ENCODE measurements around the gene RAMACL.

The RAMACL gene

GRCh38 chr6:166617359-166617758, 30.9 kb upstream of the RAMACL start:
- no peak for DNase-seq

DNA sequence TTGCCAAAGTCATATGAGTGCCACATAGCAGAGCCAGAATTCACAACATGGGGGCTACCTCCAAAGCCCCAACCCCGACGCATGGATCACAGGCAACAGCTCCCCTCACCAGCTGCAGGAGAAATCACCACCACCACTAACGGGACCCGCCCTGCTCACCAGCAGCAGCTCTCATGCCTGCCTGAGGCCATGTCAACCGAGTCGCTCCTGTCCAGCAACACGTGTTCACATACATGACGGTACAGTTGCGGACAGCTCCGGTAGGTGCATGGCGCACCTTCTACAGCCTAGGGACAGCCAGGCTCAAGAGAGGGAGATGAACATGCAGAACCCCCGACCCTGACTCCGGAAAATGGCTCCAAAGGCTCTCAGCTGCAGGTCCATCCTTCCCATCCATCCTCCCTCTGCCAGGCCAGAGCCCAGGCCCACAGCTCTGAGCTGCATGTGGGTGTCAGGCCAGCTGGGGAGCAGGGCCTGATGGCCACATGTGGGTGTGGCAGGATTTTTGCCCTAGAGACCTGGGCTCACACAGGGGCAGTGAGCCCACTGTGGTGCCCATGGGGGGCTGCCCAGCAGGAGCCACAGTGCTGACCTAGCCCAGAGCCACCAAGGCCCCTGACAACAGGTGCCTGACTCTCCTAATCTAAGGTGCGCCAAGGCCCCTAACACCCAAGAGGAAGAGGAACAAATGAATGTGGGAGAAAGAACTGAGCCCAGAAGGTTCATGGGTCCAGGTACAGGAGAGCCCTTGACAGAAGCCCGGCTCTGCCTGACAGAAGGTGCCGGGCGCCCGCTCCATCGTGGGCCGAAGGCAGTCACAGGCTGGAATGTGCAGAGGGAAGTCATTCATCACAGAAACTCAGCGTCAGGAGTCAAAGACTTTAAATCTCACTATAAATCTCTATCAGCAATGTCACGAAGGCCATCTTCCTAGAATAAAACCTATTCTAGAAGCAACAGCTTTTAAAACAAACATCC, 30.1 kb upstream of the RAMACL start:
- no peak for DNase-seq

- no peak for DNase-seq
Measured at GRCh38 chr6:166615059-166615770, 28.7 kb upstream of the RAMACL start.

GRCh38 chr6:166614589-166614988, 28.1 kb upstream of the RAMACL start:
- no peak for DNase-seq

DNA sequence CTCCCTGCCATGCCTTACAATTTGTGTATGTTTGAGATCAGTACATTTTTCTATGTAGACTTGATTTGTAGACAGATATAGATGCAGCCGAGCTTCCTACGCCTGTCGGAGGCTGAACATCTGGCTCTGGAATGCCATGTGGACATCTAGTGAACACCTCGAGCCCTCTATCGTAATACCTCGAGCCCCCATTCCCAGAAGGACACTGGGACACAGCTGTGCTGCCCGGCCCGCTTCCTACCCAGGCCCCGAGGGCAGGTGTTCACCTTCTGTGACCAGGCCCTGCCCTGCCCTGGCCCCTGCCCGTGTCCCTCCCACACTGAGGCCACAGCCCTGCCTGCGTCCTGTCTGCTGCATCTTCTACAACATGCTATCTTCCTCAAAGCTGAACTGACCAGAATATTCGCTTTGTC, 27.7 kb upstream of the RAMACL start:
- no peak for DNase-seq

GRCh38 chr6:166613027-166613426, 26.5 kb upstream of the RAMACL start:
- DNase-seq, result no peak

DNA sequence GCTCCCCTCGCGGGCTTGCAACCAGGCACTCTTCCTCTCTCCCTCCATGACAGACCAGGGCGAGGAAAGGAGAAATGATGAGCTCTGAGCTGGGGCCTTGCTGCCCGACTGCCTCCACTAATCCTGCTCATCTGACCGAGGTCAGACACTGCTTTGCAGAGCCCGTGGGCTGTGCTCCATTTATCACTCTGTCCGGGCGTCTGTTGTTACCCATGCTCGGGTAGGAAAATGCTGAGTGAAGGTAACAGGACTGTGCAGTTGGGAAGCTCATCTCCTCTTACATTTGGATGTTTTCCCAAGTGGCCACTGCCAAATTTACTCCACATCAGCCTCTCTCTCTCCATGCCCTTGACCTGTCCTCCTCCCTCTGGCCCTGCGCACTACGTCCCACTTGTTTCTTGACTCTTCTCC, 26.0 kb upstream of the RAMACL start:
- no peak for DNase-seq

DNA sequence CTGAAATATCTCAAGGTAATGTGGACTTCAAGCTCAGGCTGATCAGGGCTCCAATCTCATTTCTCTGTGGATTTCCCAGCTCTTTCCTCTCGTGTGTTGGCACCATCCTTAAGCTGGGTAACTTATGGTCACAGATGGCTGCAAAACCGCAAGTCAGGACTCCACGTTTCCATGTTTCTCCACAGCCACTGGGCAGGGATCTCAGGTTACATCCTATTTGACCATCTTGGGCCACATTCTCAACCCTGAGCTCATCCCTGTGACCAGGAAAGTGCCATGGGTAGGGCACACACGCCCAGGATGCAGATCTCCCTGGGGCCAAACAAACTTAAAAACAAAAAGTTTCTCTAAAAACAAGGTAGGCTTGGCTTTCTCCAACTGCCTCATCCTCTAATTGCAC, 25.2 kb upstream of the RAMACL start:
- DNase-seq, result no peak

DNA sequence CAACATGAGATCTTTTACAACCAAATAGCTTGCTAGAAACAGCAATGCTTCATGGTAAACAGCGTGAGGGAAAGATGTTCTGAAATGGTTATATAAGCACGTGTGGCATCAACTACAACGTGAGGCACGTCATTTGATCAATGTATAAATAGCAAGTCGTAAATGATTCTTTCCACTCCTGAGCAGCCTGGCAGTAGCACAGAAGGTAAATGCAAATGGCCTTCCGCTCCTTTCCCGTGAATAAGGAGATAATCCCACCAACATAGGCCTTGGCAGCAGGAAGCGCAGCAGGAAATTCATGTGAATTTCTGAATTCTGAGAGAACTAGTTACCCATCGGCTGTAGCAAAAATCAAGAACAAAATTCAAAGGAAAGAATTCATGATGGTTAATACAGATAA, 23.6 kb upstream of the RAMACL start:
- no peak for DNase-seq

DNA sequence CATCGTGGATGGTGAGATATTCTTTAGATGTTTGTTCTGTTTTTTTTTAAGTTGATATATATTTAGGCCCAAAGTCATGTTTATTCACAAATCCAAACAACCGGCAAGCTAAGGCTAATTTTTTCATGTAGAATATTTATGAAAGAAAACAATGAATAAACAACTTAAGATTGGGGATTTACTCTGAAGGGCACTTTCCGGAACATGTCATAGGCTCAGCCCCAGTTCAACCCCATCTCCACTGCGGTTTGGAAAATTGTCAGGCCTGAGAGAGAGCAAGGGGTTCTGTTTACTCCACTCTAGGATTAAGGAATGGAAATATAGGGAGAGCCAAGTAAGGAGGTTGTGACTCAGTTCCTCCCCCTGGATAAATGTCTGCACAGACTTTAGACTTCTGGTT, 22.3 kb upstream of the RAMACL start:
- no peak for DNase-seq

DNA sequence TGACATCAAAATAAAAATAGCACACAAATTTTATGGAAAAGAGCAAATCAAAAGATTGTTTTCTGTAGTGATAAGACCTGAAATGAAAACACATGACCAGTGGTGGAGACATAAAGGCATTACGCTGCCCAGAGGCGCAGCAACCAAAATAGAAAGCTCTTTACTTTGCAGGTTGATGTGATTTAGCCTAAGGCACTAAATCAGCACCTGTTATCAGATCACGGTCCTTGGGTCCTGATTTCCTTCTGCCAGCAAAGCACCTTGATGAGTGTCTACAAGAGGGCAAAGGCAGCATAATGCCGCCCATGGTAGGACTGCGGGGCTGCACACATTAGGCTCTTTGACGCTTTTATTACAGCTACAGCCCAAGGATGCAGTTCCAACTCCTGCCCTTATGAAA, 19.3 kb upstream of the RAMACL start:
- no peak for DNase-seq

- DNase-seq, result no peak
Measured at GRCh38 chr6:166604911-166605310, 18.4 kb upstream of the RAMACL start.

GRCh38 chr6:166604328-166604727, 17.9 kb upstream of the RAMACL start:
- no peak for DNase-seq

DNA sequence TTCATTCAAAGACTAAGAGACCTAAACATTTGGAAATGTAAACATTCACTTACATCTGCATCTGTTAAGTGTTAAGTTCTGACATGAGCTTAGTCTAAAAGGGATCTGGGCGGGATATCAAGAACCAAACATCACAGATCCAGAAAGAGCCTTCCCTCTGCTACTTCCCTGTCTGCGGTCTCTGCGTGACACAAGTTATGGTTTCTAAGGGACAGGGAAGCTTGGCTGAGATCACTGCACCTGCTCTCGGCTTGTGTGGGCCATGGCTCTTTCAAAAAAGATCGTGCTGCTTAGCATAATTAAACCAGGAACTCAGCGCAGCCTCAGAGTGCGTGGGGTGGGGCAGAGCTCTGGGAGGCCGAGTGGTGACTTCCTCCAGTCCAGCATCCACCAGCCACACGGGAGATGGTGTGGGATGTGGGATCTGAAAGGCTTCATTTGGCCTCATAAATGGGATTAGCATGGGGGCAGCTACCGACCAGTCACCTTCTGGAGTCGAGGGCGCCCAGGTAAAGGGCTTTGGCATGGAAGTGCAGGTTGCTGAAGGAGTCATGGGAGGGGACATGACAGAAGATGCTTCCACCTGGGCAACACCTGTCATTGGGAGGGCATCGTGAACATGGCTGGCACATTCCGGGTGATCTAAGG, 16.7 kb upstream of the RAMACL start:
- DNase-seq, result no peak

DNA sequence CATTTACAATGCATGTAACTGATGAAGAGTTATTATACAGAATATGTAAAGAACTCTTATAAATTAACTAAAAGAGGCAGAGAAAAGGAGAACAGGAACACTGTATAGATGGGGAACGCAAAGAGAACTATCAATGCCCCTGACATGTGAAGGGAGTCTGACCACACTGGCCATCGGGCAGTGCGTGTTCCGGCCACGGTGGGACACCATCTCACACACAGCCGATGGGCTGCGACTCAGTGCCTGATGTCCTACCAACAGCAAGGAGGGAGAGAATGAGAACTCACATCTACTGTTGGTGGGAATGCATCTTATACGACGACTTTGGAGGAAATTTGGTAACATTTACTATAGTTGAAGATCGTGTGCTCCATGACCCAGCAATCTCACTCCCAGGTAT, 15.5 kb upstream of the RAMACL start:
- no peak for DNase-seq

DNA sequence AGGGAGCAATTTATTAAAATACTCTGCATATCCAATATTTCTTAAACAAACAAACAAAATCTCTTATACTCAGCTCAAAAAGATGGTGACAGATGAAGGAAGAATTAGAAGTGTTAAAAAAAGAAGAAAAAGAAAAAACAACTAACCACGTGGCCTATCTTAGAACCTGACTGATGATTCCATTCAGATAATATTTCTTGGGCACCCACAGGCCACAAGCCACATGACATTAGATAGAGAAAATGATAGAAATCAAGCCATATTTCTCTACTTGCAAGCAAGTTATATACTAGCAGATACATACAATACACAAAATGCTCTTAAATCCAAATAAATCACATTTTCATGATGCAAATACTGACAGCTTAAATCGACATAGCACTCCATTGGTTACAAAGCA, 14.5 kb upstream of the RAMACL start:
- no peak for DNase-seq

GRCh38 chr6:166599205-166599604, 12.7 kb upstream of the RAMACL start:
- no peak for DNase-seq

DNA sequence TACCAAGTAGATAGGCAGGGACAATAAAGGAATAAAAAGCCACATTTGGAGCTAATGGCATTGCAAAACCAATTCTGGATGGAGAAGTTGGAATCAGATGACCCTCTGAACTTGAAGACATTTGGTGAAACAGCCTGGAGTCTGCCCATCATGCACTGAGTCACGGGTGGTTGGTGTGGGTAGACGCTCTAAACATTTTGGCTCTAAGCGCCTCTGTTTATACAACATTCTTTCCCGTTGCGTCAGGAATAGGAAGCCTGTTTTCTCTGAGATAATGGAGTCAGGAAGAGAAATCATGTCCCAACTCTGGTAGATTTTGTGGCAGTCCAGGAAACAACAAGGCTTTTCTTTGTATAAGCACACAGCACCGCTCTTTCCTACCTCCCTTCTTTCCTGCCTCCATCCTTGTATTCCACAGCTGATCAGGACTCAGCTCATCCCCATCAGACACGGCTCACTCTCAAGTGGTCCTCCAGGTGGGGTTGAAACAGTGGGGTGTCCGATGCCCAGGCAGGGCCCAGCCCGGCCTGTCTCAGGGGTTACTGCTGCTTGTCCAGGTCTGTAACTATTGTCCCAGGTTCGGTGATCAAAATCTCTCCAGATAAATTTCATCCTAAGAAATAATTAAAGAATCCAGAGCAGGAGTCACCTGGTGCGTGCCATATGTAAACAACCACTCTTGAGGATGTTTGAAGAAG, 12.1 kb upstream of the RAMACL start:
- no peak for DNase-seq

DNA sequence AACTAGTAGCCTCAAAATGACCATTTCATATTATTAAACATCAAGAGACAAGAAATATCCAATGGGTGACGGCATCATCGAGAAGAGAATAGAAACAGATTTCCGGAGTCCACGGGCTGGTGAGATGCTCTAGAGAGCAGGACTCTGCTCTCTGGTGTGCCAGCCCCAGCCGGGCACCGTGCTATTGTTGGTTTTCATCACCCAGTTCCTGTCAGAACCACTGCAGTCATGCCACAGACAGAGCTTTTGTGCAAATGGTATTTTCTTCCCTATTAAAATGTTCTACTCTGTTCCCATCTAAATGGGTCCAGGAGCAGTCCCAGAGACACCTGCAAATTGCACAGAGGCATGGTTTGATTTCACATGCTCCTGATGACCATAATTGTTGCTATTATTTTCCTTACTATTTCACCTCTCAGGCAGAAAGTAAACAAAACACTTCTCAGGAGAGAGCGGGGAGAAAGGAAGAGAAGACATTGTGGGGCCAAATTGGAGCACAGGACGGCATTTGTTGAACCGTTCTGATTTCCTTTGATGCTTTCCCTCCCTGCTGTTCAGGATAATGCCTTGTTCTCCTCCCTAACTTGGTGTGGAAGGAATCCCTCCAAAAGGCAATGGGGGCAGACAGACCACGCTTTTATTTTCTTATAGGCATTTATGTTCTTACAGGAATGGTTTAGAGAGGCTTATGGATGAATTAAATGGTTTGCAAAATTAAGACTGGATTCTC, 11.4 kb upstream of the RAMACL start:
- no peak for DNase-seq

DNA sequence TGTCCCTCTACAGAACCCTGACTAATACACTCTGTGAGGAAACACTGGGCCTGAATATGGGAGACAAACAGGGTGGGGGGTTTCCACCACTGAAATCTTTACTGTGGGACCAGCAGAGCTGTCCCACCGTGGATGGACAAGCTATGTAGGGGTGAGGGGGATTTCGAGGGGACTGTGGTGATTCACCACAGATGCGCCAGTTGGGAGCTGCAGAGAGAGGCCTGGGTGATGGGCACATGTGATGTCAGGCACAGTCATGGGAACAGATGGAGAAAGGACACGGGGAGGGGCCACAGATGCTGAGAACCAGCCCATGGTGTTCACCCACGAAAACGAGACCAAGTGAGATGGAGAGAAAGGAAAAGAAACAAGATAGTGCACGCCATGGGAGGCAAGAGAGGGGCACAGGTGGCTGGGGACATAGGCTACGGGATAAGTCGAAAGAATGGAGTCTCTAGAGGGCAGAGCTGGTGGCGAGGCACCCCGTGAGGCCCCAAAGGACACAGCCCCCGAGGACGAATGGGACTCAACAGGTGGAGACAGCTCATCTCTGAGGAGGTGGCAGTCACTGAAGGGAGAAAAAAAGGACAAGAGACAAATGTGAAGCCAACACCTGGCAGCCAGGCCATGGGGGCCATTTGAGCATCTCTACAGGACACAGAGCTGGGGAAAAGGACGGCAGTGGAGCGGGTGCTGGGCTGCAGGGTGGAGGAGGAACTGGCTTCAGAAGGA, 10.5 kb upstream of the RAMACL start:
- no peak for DNase-seq

DNA sequence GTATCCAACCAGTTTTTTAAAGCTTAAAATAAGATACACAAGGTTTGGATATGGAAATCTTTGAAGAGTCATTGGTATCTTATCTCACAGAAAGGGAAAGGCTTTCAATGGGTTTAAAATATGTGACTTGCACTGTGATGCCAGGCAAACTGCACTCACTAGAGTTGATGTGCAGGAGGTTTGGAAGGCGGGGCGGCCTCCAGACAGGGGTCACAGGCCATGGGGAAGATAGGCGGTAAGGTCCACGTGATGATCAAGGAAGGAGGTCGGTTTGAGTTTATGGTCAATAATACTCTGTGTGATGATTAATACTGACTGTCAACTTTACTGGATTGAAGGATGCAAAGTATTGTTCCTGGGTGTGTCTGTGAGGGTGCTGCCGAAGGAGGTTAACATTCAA, 9.5 kb upstream of the RAMACL start:
- no peak for DNase-seq

Measured in stimulated activated naive CD4-positive, alpha-beta T cell treated with Interleukin-2 at 50 U/mL for 16 hours (primary cell).